ENCODE results near the gene SLC35E1.

The SLC35E1 gene

GRCh38 chr19:16527334-16527935, 44.8 kb downstream of the SLC35E1 start:
- TF ChIP-seq CTCF (IDR thresholded peaks at IDR 0.05; ENCODE audit: low read depth, low read length), result no peak
- no peak for DNase-seq (ENCODE audit: low read depth, low spot score)
- no peak overlapping the region for H3K4me3 ChIP-seq (ENCODE audit: low read depth, low read length)
- in situ Hi-C loops (cut with HindIII; ENCODE audit: low sequenced_read_pairs), result no loop called here

DNA sequence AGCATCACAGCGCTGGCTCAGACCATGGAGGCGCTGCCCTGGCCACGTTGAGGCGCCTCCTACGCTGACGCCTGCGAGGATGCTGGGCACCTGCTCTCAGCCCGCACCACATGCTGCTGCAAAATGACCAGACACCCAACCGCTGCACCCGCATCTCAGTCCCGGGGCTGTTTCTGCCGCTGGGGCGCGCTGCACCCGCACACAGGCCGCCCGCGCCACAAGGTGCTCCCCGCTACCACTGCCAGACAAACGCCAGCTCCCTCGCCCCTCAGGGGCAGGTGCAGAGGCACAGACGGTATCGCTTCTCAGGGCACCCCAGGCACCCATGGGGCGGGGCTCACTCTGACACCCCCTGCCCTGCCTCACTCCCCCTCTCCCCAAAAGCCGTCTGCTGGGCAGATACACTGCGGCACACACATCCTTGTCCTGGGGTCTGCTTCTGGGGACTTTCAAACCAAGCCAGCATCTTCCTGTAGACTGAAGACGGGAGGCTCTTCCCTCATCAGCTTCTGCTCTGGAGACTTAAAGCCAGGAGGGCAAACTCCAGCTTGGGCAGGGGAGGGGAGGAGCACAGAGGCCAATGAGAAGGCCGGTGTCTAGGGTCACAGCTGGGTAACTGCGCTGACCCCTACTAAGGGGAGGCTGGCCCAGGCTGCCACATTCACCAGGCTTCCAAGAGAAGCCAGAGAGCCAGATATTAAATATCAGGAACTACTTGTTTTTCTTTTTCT, 46.3 kb downstream of the SLC35E1 start:
- no peak for TF ChIP-seq CTCF (IDR thresholded peaks at IDR 0.05; ENCODE audit: low read depth, low read length)
- no peak for DNase-seq (ENCODE audit: low read depth, low spot score)
- in situ Hi-C loops (cut with HindIII; ENCODE audit: low sequenced_read_pairs), result no loop called here
- no peak overlapping the region for H3K4me3 ChIP-seq (ENCODE audit: low read depth, low read length)

DNA sequence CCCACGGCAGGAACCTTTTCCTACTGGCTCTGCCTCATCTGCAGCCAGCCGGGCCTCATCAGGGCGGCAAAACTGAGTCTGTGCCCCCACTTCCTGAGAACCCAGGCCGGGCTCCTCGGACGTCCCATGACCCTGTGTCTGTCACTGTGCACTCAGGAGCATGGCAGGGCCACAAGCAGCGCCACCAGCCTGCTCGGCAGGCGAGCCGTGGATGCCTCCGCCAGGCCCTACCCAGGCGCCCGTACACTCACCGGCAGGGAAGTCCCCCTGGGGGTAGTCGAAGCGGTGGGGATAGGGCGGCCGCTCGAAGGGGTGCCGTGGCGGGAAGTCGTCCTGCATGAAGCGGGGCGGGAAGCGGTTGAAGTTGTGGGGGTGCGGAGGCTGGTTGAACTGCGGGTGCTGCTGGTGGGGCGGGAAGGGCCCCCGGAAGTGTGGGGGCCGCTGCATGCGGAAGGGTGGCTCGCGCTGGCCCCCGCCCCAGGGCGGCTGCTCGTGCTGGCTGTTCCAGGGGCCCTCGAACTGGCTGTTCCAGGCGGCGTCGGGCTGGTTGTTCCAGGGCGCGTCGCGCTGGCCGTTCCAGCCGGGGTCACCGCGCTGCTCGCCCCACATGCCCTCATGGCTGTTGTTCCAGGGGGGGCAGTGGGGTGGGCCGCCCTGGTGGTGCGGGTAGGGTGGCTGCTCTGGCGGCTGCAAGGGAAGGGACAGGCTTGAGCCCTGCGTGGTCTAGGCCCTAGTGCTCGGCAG, 47.1 kb downstream of the SLC35E1 start:
- DNase-seq (ENCODE audit: low read depth, low spot score), result no peak
- H3K4me3 ChIP-seq (ENCODE audit: low read depth, low read length), result no peak overlapping the region
- in situ Hi-C loops (cut with HindIII; ENCODE audit: low sequenced_read_pairs), result no loop called here
- no peak for TF ChIP-seq CTCF (IDR thresholded peaks at IDR 0.05; ENCODE audit: low read depth, low read length)

DNA sequence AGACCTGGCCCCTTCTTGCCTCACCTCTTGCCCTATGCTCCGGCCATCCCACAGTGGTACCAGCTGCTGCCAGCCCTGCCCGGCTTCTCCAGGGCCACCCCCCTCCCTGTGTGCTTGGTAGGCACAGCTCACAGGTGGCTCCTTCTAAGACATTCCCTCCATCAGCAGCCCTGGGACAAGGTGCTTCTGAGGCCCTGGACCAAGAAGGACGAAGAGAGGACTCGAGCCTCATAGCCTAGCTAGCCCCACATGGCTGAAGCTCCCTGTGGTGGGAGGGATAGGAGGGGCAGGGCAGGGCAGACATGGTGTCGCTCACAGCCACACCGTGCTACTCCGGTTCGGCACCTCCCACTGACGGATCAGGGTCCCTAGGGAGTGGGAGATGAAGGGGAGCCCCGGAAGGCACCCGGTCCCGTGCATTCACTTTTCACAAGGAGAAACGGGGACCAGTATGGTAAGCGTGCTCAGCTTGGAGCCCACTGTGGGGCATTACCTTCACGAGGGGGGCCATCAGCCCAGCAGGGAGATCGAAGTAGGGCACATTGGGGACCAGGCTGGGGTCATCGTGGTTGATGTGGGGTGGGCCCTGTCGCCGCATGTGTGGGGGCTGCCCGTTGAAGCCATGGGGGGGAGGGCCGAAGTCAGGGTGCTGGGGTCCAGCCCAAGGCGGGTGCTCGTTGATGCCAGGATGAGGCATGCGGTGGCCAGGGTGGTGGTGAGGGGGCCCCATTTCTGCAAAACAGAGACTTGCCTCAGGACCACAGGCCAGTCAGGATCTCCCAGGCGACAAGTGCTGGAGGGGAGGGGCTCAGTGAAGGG, 49.4 kb downstream of the SLC35E1 start:
- TF ChIP-seq CTCF (IDR thresholded peaks at IDR 0.05; ENCODE audit: low read depth, low read length), result no peak
- DNase-seq (ENCODE audit: low read depth, low spot score), result no peak
- H3K4me3 ChIP-seq (ENCODE audit: low read depth, low read length), result no peak overlapping the region
- in situ Hi-C loops (cut with HindIII; ENCODE audit: low sequenced_read_pairs), result no loop called here

- H3K4me3 ChIP-seq (ENCODE audit: low read depth, low read length), result no peak overlapping the region
- no peak for TF ChIP-seq CTCF (IDR thresholded peaks at IDR 0.05; ENCODE audit: low read depth, low read length)
- no peak for DNase-seq (ENCODE audit: low read depth, low spot score)
- in situ Hi-C loops (cut with HindIII; ENCODE audit: low sequenced_read_pairs), result no loop called here
These were observed 50.4 kb downstream of the SLC35E1 start for GRCh38 chr19:16521715-16522289.

Data from astrocyte of the spinal cord (primary cell).